ENCODE results near the gene KPNA2. TPM values are rescaled to one million over a fixed set of nuclear protein-coding genes. Genes with fewer than 3 reads are reported as not detected.

The KPNA2 gene
- total and polyA plus RNA-seq, 2 of the 13 experiments (the other 11 are each of a cell fraction or from before 2014, with no cell fraction given): 111 to 305 TPM

DNA sequence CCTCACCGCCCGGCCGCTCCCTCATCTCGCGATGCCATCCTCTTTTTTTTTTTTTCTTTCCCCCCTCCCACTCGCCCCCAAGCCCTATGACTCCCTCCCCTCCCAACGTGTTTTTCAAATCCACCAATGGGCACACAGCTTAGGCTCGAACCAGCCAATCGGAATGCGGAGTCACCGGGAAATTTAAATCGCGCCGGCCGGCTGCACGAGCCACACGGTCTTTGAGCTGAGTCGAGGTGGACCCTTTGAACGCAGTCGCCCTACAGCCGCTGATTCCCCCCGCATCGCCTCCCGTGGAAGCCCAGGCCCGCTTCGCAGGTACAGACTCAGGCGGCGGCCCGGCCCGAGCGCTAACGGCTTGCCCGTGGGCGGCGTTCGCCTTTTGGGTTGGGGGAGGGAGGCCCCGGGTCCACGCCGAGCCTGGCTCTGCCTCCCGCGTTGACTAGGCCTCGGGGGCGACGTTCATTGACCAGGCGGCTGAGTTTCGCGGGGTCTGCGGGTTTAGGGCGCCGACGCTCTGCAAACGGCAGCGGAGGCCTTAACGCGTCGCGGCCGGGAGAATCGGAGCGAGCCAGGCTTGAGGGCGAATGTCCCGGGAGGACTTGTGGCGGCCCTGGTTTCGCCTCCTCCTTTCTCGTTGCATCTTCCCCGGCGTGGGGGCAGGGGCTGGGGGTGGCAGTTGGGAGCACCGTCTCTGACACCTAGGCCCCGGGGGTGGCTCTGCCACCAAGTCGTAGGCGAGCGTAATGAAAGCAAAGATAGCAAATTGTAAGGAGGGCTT is at the start of gene KPNA2 (continued):
- TF ChIP-seq SKIL (CRISPR knock-in tag; IDR thresholded peaks at IDR 0.05; ENCODE audit: borderline replicate concordance) (peak; percentile 70), ONECUT2 (CRISPR knock-in tag; IDR thresholded peaks at IDR 0.05) (no peak; the same call in none of the 2 replicates), ZNF326 (CRISPR knock-in tag; IDR thresholded peaks at IDR 0.05; ENCODE audit: borderline replicate concordance) (no peak), ZNF703 (CRISPR knock-in tag; IDR thresholded peaks at IDR 0.05; ENCODE audit: borderline replicate concordance) (no peak), SOX13 (IDR thresholded peaks at IDR 0.05) (0 out of 2 replicates have a peak, but pooled peaks have one; percentile 38), SOX13 (CRISPR knock-in tag; conservative IDR thresholded peaks at IDR 0.05 in 1 of 2, IDR thresholded peaks at IDR 0.05 in 1 of 2) (no peak), SMARCE1 (IDR thresholded peaks at IDR 0.05; ENCODE audit: borderline replicate concordance) (no peak), KLF16 (CRISPR knock-in tag; IDR thresholded peaks at IDR 0.05) (peak; percentile 73 to 79; a peak in 1 of 4 replicates), TGIF2 (CRISPR knock-in tag; IDR thresholded peaks at IDR 0.05) (peak; percentile 84), KDM2A (CRISPR knock-in tag; IDR thresholded peaks at IDR 0.05; ENCODE audit: borderline replicate concordance, low read depth) (peak; percentile 92), ZNF292 (CRISPR knock-in tag; IDR thresholded peaks at IDR 0.05; ENCODE audit: borderline replicate concordance, low read depth) (peak; percentile 68), ARID5B (CRISPR knock-in tag; IDR thresholded peaks at IDR 0.05) (peak; percentile 30), HDAC2 (CRISPR knock-in tag; IDR thresholded peaks at IDR 0.05) (peak; percentile 65; the same call in 1 of the 2 replicates), NR1H2 (CRISPR knock-in tag; IDR thresholded peaks at IDR 0.05; ENCODE audit: borderline replicate concordance, low read depth) (0 out of 2 replicates have a peak, but pooled peaks have one; percentile 68), XBP1 (CRISPR knock-in tag; IDR thresholded peaks at IDR 0.05) (peak; percentile 73; the same call in 1 of the 2 replicates), ZNF501 (CRISPR knock-in tag; IDR thresholded peaks at IDR 0.05) (peak; percentile 100)
- TF ChIP-seq, protein P1, sequence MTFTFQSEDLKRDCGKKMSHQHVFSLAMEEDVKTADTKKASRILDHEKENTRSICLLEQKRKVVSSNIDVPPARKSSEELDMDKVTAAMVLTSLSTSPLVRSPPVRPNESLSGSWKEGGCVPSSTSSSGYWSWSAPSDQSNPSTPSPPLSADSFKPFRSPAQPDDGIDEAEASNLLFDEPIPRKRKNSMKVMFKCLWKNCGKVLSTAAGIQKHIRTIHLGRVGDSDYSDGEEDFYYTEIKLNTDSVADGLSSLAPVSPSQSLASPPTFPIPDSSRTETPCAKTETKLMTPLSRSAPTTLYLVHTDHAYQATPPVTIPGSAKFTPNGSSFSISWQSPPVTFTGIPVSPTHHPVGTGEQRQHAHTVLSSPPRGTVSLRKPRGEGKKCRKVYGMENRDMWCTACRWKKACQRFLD (CRISPR knock-in tag; IDR thresholded peaks at IDR 0.05; ENCODE audit: borderline replicate concordance): peak; percentile 93
- TF ChIP-seq, protein P2, sequence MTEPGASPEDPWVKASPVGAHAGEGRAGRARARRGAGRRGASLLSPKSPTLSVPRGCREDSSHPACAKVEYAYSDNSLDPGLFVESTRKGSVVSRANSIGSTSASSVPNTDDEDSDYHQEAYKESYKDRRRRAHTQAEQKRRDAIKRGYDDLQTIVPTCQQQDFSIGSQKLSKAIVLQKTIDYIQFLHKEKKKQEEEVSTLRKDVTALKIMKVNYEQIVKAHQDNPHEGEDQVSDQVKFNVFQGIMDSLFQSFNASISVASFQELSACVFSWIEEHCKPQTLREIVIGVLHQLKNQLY (CRISPR knock-in tag; IDR thresholded peaks at IDR 0.05): 0 out of 2 replicates have a peak, but pooled peaks have one; percentile 15
- TF ChIP-seq, protein P3, sequence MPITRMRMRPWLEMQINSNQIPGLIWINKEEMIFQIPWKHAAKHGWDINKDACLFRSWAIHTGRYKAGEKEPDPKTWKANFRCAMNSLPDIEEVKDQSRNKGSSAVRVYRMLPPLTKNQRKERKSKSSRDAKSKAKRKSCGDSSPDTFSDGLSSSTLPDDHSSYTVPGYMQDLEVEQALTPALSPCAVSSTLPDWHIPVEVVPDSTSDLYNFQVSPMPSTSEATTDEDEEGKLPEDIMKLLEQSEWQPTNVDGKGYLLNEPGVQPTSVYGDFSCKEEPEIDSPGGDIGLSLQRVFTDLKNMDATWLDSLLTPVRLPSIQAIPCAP (CRISPR knock-in tag; IDR thresholded peaks at IDR 0.05; ENCODE audit: low read depth): peak; percentile 79; the same call in 1 of the 2 replicates

All from HepG2 (cell line).